ENCODE measurements around the gene MAMDC2.

DNA sequence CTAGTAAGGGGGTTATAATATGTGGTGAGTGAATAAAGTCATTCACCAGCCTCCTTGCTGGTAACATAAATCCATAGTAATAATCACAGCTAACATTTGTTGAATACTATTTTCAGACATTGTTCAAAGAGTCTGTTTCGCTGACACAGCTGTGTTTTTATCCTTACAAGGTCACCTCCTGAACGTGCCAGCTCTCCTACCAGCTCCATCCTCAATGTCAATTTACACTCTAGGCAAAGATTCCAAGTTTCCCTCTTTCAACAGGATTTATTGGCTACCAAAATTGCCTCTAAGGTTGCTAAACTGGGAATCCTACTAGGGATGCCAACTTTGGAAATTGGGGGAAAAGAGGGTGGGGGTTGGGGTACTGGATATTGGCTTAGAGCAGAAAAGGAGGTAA lies 184.5 kb downstream of the MAMDC2 start:
- TF ChIP-seq, protein P1, sequence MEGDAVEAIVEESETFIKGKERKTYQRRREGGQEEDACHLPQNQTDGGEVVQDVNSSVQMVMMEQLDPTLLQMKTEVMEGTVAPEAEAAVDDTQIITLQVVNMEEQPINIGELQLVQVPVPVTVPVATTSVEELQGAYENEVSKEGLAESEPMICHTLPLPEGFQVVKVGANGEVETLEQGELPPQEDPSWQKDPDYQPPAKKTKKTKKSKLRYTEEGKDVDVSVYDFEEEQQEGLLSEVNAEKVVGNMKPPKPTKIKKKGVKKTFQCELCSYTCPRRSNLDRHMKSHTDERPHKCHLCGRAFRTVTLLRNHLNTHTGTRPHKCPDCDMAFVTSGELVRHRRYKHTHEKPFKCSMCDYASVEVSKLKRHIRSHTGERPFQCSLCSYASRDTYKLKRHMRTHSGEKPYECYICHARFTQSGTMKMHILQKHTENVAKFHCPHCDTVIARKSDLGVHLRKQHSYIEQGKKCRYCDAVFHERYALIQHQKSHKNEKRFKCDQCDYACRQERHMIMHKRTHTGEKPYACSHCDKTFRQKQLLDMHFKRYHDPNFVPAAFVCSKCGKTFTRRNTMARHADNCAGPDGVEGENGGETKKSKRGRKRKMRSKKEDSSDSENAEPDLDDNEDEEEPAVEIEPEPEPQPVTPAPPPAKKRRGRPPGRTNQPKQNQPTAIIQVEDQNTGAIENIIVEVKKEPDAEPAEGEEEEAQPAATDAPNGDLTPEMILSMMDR (IDR thresholded peaks at IDR 0.05), result no peak
- TF ChIP-seq POLR2A (IDR thresholded peaks at IDR 0.05), result no peak

All from Peyer's patch (tissue), 4 donors.